Measurements from ENCODE around the gene CIC.
"Not testable (repeated sequence)": the region's sequence is repeated elsewhere in the genome, so short reads cannot be mapped to it uniquely, and the experiment has no call there.

CIC gene

GRCh38 chr19:42333975-42334696 is 65.1 kb downstream of the CIC start:
- H3K9me3 ChIP-seq (ENCODE audit: control insufficient read depth in 1 of 2, low read length in 2 of 2), result no peaks in the 10 kb centered on the region
- H3K27ac ChIP-seq (ENCODE audit: low read length), result no peak overlapping the region
- H3K4me3 ChIP-seq (ENCODE audit: low read depth in 1 of 2, low read length in 2 of 2), result no peak overlapping the region
- peaks cover 11 to 32% of the 10 kb centered on the region in 2 donors for H3K36me3 ChIP-seq (ENCODE audit: control insufficient read depth in 1 of 2, insufficient read depth in 2 of 2, low read length in 2 of 2)
- peaks cover 0 to 6% of the 10 kb centered on the region in 2 donors for H3K4me1 ChIP-seq (ENCODE audit: control insufficient read depth in 1 of 2, insufficient read depth in 2 of 2, low read length in 2 of 2)
- H3K27me3 ChIP-seq (ENCODE audit: low read depth, low read length), result no peaks in the 10 kb centered on the region

DNA sequence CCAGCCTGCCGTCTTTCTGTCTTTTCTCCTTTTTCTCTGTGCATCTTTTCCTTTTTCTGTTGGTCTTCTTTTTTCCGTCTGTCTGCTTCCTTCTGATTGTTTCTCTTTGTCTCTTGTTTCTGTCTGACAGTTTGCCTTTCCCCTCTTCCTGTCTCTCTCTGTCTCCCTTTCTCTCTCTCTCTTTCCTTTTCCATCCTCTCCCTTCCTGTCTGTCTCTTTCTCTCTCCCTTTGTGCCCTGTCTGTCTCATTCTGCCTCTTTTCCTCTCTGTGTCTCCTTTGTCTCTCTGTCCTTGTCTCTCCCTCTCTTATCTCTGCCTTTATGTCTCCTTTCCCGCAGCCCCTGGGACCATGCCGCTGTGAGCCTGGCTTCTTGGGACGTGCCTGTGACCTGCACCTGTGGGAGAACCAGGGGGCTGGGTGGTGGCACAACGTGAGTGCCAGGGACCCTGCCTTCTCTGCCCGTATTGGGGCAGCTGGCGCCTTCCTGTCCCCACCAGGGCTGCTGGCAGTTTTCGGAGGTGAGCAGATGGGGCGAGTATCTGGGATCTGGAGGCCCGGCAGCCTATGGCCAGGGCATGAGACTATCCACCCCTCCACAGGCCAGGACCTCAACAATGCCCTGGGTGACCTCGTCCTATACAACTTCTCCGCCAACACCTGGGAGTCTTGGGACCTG is 65.8 kb downstream of the CIC start:
- H3K4me1 ChIP-seq (ENCODE audit: control insufficient read depth in 1 of 2, insufficient read depth in 2 of 2, low read length in 2 of 2), result peaks cover 0 to 6% of the 10 kb centered on the region in 2 donors
- H3K36me3 ChIP-seq (ENCODE audit: control insufficient read depth in 1 of 2, insufficient read depth in 2 of 2, low read length in 2 of 2), result peaks cover 11 to 32% of the 10 kb centered on the region in 2 donors
- H3K9me3 ChIP-seq (ENCODE audit: control insufficient read depth in 1 of 2, low read length in 2 of 2), result no peaks in the 10 kb centered on the region
- no peak overlapping the region for H3K4me3 ChIP-seq (ENCODE audit: low read depth in 1 of 2, low read length in 2 of 2)
- H3K27ac ChIP-seq (ENCODE audit: low read length), result no peak overlapping the region
- no peaks in the 10 kb centered on the region for H3K27me3 ChIP-seq (ENCODE audit: low read depth, low read length)

DNA sequence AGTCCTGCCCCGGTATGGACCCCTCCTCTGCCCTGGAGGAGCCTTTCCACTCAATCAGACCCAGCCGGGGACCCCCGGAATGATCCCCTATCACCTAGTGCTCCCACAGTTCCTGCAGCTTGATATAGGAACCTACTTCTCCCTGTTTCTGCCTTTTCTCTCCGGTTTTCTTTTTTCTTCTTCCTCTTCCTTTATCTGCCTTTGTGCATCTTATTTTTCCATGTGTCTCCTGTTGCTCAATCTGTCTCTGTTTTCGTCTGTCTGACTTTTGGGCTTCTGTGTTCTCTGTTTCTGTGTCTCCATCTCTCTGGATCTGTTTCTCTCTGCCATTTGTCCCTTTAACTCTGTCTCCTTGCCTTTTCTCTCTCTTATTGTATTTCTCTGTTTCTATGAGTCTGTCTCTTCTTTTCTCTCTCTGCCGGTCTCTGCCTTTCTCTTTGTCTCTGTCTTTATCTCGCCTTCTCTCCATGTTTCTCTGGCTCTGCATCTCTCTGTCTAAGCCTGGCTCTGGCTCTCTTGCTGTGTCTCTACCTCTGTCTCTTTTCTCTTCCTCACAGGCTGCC is 66.4 kb downstream of the CIC start:
- H3K36me3 ChIP-seq (ENCODE audit: control insufficient read depth in 1 of 2, insufficient read depth in 2 of 2, low read length in 2 of 2), result peaks cover 11 to 32% of the 10 kb centered on the region in 2 donors

DNA sequence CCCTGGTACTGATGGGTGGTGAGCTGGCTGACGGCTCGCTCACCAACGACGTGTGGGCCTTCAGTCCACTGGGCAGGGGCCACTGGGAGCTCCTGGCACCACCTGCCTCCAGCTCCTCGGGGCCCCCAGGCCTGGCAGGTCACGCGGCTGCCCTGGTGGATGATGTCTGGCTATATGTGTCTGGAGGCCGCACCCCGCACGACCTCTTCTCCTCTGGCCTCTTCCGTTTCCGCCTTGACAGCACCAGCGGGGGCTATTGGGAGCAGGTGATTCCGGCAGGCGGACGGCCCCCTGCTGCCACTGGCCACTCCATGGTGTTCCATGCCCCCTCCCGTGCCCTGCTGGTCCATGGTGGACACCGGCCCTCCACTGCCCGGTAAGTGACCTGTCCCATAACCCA is 66.9 kb downstream of the CIC start:
- Histone ChIP-seq H3K36me3 (ENCODE audit: control insufficient read depth in 1 of 2, insufficient read depth in 2 of 2, low read length in 2 of 2) (peaks cover 11 to 32% of the 10 kb centered on the region in 2 donors), H3K27ac (ENCODE audit: low read length) (no peak overlapping the region), H3K4me3 (ENCODE audit: low read depth in 1 of 2, low read length in 2 of 2) (no peak overlapping the region), H3K4me1 (ENCODE audit: control insufficient read depth in 1 of 2, insufficient read depth in 2 of 2, low read length in 2 of 2) (peaks cover 0 to 1% of the 10 kb centered on the region in 2 donors), H3K9me3 (ENCODE audit: control insufficient read depth in 1 of 2, low read length in 2 of 2) (no peaks in the 10 kb centered on the region), H3K27me3 (ENCODE audit: low read depth, low read length) (no peaks in the 10 kb centered on the region)

More for the DNA sequence above, 66.4 kb downstream of the CIC start:
- Histone ChIP-seq H3K27ac (ENCODE audit: low read length) (no peak overlapping the region), H3K27me3 (ENCODE audit: low read depth, low read length) (no peaks in the 10 kb centered on the region), H3K4me1 (ENCODE audit: control insufficient read depth in 1 of 2, insufficient read depth in 2 of 2, low read length in 2 of 2) (peaks cover 0 to 6% of the 10 kb centered on the region in 2 donors), H3K4me3 (ENCODE audit: low read depth in 1 of 2, low read length in 2 of 2) (no peak overlapping the region), H3K9me3 (ENCODE audit: control insufficient read depth in 1 of 2, low read length in 2 of 2) (no peaks in the 10 kb centered on the region)

- H3K36me3 ChIP-seq (ENCODE audit: control insufficient read depth in 1 of 2, insufficient read depth in 2 of 2, low read length in 2 of 2), result peaks cover 18 to 43% of the 10 kb centered on the region in 2 donors
- H3K9me3 ChIP-seq (ENCODE audit: control insufficient read depth in 1 of 2, low read length in 2 of 2); H3K4me1 ChIP-seq (ENCODE audit: control insufficient read depth in 1 of 2, insufficient read depth in 2 of 2, low read length in 2 of 2); H3K27me3 ChIP-seq (ENCODE audit: low read depth, low read length); H3K27ac ChIP-seq (ENCODE audit: low read length); H3K4me3 ChIP-seq (ENCODE audit: low read depth in 1 of 2, low read length in 2 of 2): not testable (repeated sequence)
Observed at GRCh38 chr19:42339126-42339860, 70.2 kb downstream of the CIC start.

DNA sequence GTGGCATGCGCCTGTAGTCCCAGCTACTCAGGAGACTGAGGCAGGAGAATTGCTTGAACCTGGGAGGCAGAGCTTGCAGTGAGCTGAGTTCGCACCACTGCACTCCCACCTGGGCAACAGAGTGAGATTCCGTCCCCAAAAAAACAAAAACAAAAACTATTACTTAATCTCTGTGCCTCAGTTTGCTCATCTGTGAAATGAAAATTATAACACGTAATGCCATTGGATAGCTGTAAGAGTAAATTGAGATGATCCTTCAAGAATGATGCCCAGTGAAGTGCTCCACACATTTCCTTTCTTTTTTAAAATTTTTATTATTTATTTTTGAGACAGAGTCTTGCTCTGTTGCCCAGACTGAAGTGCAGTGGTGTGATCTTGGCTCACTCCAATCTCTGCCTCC is 70.9 kb downstream of the CIC start:
- H3K27ac ChIP-seq (ENCODE audit: low read length); H3K4me1 ChIP-seq (ENCODE audit: control insufficient read depth in 1 of 2, insufficient read depth in 2 of 2, low read length in 2 of 2); H3K9me3 ChIP-seq (ENCODE audit: control insufficient read depth in 1 of 2, low read length in 2 of 2); H3K4me3 ChIP-seq (ENCODE audit: low read depth in 1 of 2, low read length in 2 of 2); H3K27me3 ChIP-seq (ENCODE audit: low read depth, low read length): not testable (repeated sequence)
- peaks cover 18 to 43% of the 10 kb centered on the region in 2 donors for H3K36me3 ChIP-seq (ENCODE audit: control insufficient read depth in 1 of 2, insufficient read depth in 2 of 2, low read length in 2 of 2)

GRCh38 chr19:42343344-42344110 is 74.5 kb downstream of the CIC start:
- no peak overlapping the region for H3K4me3 ChIP-seq (ENCODE audit: low read depth in 1 of 2, low read length in 2 of 2)
- no peaks in the 10 kb centered on the region for H3K9me3 ChIP-seq (ENCODE audit: control insufficient read depth in 1 of 2, low read length in 2 of 2)
- peaks cover 14 to 31% of the 10 kb centered on the region in 2 donors for H3K36me3 ChIP-seq (ENCODE audit: control insufficient read depth in 1 of 2, insufficient read depth in 2 of 2, low read length in 2 of 2)
- no peak overlapping the region for H3K27ac ChIP-seq (ENCODE audit: low read length)
- H3K27me3 ChIP-seq (ENCODE audit: low read depth, low read length), result no peaks in the 10 kb centered on the region
- no peaks in the 10 kb centered on the region for H3K4me1 ChIP-seq (ENCODE audit: control insufficient read depth in 1 of 2, insufficient read depth in 2 of 2, low read length in 2 of 2)

DNA sequence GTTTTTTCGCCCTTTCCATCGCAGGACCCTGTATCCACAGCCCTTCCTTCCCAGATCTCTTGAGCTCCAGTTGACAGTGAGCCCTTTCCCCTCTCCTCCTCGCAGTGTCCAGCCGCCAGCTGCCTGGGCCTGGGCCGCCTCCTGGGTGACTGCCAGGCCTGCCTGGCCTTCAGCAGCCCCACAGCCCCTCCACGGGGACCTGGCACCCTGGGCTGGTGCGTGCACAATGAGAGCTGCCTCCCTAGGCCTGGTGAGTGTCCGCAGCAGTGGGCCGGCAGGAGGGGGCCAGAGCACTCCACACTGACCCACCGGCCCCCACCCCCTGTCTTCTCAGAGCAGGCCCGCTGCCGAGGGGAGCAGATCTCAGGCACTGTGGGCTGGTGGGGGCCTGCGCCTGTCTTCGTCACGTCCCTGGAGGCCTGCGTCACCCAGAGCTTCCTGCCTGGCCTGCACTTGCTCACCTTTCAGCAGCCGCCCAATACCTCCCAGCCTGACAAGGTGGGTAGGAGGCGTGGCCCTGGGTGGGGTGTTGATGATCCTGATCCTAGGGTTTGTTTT is 75.4 kb downstream of the CIC start:
- H3K36me3 ChIP-seq (ENCODE audit: control insufficient read depth in 1 of 2, insufficient read depth in 2 of 2, low read length in 2 of 2), result peaks cover 14 to 33% of the 10 kb centered on the region in 2 donors
- no peak overlapping the region for H3K4me3 ChIP-seq (ENCODE audit: low read depth in 1 of 2, low read length in 2 of 2)
- H3K27ac ChIP-seq (ENCODE audit: low read length), result no peak overlapping the region
- H3K27me3 ChIP-seq (ENCODE audit: low read depth, low read length), result no peaks in the 10 kb centered on the region
- H3K4me1 ChIP-seq (ENCODE audit: control insufficient read depth in 1 of 2, insufficient read depth in 2 of 2, low read length in 2 of 2), result no peaks in the 10 kb centered on the region
- no peaks in the 10 kb centered on the region for H3K9me3 ChIP-seq (ENCODE audit: control insufficient read depth in 1 of 2, low read length in 2 of 2)

All from muscle layer of duodenum (tissue), 2 donors.